SU-DHL-6 (cell line): ENCODE results near the gene RNF17.

Experiments
- EZH2phosphoT487 ChIP-seq: fragments of 200-600 bp; sonication (generic), shearing (Covaris generic); conservative IDR thresholded peaks from 2 replicates; pipeline ENCODE4 v1.6.1; 2018; ENCODE audit warnings: mild to moderate bottlenecking, antibody characterized with exemption, low read length, moderate library complexity, mixed read lengths
- TF ChIP-seq, protein P1 (sequence below): fragments of 200-600 bp; sonication (generic); IDR thresholded peaks from one replicate; pipeline ENCODE4 v1.5.1; 2017; ENCODE audit warnings: antibody characterized with exemption, mild to moderate bottlenecking, low read length, moderate library complexity; ENCODE audit not compliant: insufficient read depth, poor library complexity, severe bottlenecking

DNA sequence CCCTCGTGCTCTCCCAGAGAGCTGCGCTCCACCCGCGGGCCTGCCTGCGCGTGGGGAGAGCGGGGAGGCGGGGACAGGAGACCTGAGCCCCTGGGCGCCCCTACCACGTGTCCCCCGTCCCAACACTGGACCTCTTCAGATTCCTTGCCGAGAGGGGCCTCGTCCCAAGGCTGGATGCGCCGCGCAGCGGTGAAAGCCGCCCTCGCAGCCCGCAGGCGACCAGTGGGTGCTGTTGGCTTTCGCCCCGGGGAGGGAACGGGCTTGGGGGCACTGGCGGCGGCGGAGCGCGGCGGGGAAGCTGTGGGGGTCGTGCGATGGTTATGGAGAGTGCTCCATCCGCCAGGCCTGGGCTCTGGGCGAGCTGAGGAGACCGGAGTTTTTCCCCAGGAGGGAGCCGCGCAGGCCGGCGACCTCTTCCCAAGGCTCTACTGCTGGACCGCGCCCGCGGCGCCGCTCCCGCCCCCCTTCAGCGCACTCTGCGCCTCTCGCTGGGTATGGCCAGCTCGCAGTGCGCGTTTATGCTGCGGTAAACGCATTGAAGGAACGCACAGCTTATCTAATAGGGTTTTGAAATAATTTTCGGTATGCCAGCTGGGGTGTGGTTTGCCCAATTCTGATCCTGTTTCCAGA lies 17.2 kb upstream of the RNF17 start:
- TF ChIP-seq, protein P1, sequence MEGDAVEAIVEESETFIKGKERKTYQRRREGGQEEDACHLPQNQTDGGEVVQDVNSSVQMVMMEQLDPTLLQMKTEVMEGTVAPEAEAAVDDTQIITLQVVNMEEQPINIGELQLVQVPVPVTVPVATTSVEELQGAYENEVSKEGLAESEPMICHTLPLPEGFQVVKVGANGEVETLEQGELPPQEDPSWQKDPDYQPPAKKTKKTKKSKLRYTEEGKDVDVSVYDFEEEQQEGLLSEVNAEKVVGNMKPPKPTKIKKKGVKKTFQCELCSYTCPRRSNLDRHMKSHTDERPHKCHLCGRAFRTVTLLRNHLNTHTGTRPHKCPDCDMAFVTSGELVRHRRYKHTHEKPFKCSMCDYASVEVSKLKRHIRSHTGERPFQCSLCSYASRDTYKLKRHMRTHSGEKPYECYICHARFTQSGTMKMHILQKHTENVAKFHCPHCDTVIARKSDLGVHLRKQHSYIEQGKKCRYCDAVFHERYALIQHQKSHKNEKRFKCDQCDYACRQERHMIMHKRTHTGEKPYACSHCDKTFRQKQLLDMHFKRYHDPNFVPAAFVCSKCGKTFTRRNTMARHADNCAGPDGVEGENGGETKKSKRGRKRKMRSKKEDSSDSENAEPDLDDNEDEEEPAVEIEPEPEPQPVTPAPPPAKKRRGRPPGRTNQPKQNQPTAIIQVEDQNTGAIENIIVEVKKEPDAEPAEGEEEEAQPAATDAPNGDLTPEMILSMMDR = no peak
- TF ChIP-seq EZH2phosphoT487 = no peak
